Measurements from ENCODE around the gene MRPL34.
"Not testable (repeated sequence)": the region's sequence is repeated elsewhere in the genome, so short reads cannot be mapped to it uniquely, and the experiment has no call there.

MRPL34 gene

GRCh38 chr19:17285415-17286135 lies 20.1 kb upstream of the MRPL34 start:
- no peak for DNase-seq (ENCODE audit: low read depth)

- DNase-seq (ENCODE audit: low read depth): no peak
Measured at GRCh38 chr19:17286263-17286662, 19.4 kb upstream of the MRPL34 start.

- no peak for DNase-seq (ENCODE audit: low read depth)
Measured at GRCh38 chr19:17286752-17287151, 18.9 kb upstream of the MRPL34 start.

GRCh38 chr19:17289489-17289888 lies 16.2 kb upstream of the MRPL34 start:
- no peak for DNase-seq (ENCODE audit: low read depth)

- DNase-seq (ENCODE audit: low read depth): no peak
Measured at GRCh38 chr19:17292301-17293074, 13.2 kb upstream of the MRPL34 start.

- DNase-seq (ENCODE audit: low read depth): no peak
Measured at GRCh38 chr19:17293605-17294004, 12.1 kb upstream of the MRPL34 start.

GRCh38 chr19:17294051-17294891 lies 11.4 kb upstream of the MRPL34 start:
- no peak for DNase-seq (ENCODE audit: low read depth)

GRCh38 chr19:17295551-17295950 lies 10.1 kb upstream of the MRPL34 start:
- DNase-seq (ENCODE audit: low read depth): not testable (repeated sequence)

- no peak for DNase-seq (ENCODE audit: low read depth)
Measured at GRCh38 chr19:17296273-17296672, 9.4 kb upstream of the MRPL34 start.

GRCh38 chr19:17296976-17297375 lies 8.7 kb upstream of the MRPL34 start:
- no peak for DNase-seq (ENCODE audit: low read depth)

GRCh38 chr19:17300992-17301619 lies 4.6 kb upstream of the MRPL34 start:
- no peak for DNase-seq (ENCODE audit: low read depth)

- no peak for DNase-seq (ENCODE audit: low read depth)
Measured at GRCh38 chr19:17302391-17303166, 3.1 kb upstream of the MRPL34 start.

GRCh38 chr19:17303167-17303939 lies 2.3 kb upstream of the MRPL34 start, which contains the start of gene ABHD8:
Gene ABHD8, minus strand, starts transcription at chr19:17303425. Its CDS starts 1,809 bp downstream, at chr19:17301616.
- DNase-seq (ENCODE audit: low read depth): peak; percentile 78

- DNase-seq (ENCODE audit: low read depth): no peak
Measured at GRCh38 chr19:17303940-17304267, 1.8 kb upstream of the MRPL34 start.

GRCh38 chr19:17304386-17305215 lies 1.1 kb upstream of the MRPL34 start:
- DNase-seq (ENCODE audit: low read depth): no peak

- DNase-seq (ENCODE audit: low read depth): no peak
Measured at GRCh38 chr19:17305216-17305516, 506 bp upstream of the MRPL34 start.

- DNase-seq (ENCODE audit: low read depth): no peak
Measured at GRCh38 chr19:17306285-17306714, 628 bp downstream of the MRPL34 start.

- DNase-seq (ENCODE audit: low read depth): no peak
Measured at GRCh38 chr19:17307876-17308377, 2.3 kb downstream of the MRPL34 start.

- peak; percentile 97 for DNase-seq (ENCODE audit: low read depth)
Measured at GRCh38 chr19:17309198-17309964, 3.7 kb downstream of the MRPL34 start, which contains the start of gene DDA1. Gene DDA1, plus strand, starts transcription at chr19:17309563. Its CDS starts 92 bp downstream, at chr19:17309655.
